PC-3 (cell line): Measurements from ENCODE around the gene JPT1.

Experiments
- CTCF ChIP-seq: fragments of 300-600 bp; sonication (generic); conservative IDR thresholded peaks from 2 replicates; pipeline ENCODE4 v1.5.1; 2017; ENCODE audit warnings: antibody characterized with exemption, low read depth, mild to moderate bottlenecking, low read length
- EZH2 ChIP-seq: fragments of 300-600 bp; sonication (generic); IDR thresholded peaks from one replicate; pipeline ENCODE4 v1.6.1; 2017; ENCODE audit warnings: antibody characterized with exemption, mild to moderate bottlenecking, low read length; ENCODE audit not compliant: unreplicated experiment
- EZH2phosphoT487 ChIP-seq: fragments of 300-600 bp; sonication (generic); IDR thresholded peaks from 2 replicates; pipeline ENCODE4 v1.6.1; 2018; ENCODE audit warnings: mild to moderate bottlenecking, antibody characterized with exemption, low read length, borderline replicate concordance

- TF ChIP-seq CTCF: no peak
- TF ChIP-seq EZH2: no peak
- TF ChIP-seq EZH2phosphoT487: no peak
Measured at GRCh38 chr17:75099881-75100595, 54.3 kb downstream of the JPT1 start.
